SK-N-MC (cell line): Measurements from ENCODE around the gene CEP72.

Source experiments
- EZH2 ChIP-seq: fragments of 200-600 bp; sonication (generic); IDR thresholded peaks from one replicate; pipeline ENCODE4 v1.6.1; 2017; ENCODE audit warnings: antibody characterized with exemption
- FOXP2 ChIP-seq: optimal IDR thresholded peaks from 2 replicates; pipeline ENCODE3; 2011; ENCODE audit warnings: mild to moderate bottlenecking, moderate library complexity; ENCODE audit not compliant: insufficient read depth; ENCODE audit errors: extremely low read length, control extremely low read depth
- POLR2AphosphoS5 ChIP-seq: IDR thresholded peaks from 2 replicates; pipeline ENCODE4 v1.6.1; 2012; ENCODE audit warnings: mild to moderate bottlenecking, low read depth, low read length, borderline replicate concordance

GRCh38 chr5:622359-622758 lies 10.2 kb downstream of the CEP72 start:
- TF ChIP-seq POLR2AphosphoS5 (no peak), EZH2 (no peak), FOXP2 (no peak)
